DND-41 (cell line): Measurements from ENCODE around the gene NDUFS2.

ENCODE experiments used
- EZH2 ChIP-seq: IDR thresholded peaks from 3 replicates; pipeline ENCODE4 v1.6.1; 2012; ENCODE audit warnings: borderline replicate concordance, low read depth, mild to moderate bottlenecking, moderate library complexity, low read length, inconsistent platforms; ENCODE audit not compliant: severe bottlenecking
- TF ChIP-seq, protein P1 (sequence below): IDR thresholded peaks from 2 replicates; pipeline ENCODE4 v1.5.1; 2012; ENCODE audit warnings: borderline replicate concordance, low read length, moderate library complexity, mild to moderate bottlenecking; ENCODE audit not compliant: poor library complexity, severe bottlenecking; ENCODE audit errors: extremely low read depth

DNA sequence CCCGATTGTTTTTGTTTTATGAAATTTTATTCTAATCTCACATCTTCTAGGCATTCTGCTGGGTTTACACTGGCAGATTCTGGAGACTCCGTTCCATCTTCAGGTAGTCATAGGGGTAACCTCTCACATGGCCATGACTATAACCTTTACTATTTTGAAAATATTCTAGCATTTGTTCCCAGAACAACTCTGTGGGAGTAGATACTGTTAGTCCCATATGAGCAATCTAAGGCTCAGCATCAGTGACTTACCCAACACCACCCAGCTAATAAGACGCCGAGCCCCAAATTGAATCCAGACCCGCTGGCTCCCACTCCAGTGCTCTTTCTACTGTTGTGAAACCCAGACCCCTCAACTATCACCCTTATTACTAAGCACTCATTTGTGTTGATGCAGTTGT is 13.1 kb upstream of the NDUFS2 start:
- TF ChIP-seq, protein P1, sequence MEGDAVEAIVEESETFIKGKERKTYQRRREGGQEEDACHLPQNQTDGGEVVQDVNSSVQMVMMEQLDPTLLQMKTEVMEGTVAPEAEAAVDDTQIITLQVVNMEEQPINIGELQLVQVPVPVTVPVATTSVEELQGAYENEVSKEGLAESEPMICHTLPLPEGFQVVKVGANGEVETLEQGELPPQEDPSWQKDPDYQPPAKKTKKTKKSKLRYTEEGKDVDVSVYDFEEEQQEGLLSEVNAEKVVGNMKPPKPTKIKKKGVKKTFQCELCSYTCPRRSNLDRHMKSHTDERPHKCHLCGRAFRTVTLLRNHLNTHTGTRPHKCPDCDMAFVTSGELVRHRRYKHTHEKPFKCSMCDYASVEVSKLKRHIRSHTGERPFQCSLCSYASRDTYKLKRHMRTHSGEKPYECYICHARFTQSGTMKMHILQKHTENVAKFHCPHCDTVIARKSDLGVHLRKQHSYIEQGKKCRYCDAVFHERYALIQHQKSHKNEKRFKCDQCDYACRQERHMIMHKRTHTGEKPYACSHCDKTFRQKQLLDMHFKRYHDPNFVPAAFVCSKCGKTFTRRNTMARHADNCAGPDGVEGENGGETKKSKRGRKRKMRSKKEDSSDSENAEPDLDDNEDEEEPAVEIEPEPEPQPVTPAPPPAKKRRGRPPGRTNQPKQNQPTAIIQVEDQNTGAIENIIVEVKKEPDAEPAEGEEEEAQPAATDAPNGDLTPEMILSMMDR: no peak
- no peak for TF ChIP-seq EZH2
